Activated CD4-positive, alpha-beta T cell treated with anti-CD3 and anti-CD28 coated beads for 36 hours (primary cell): ENCODE measurements around the gene TFF3. TPM values are rescaled to one million over a fixed set of nuclear protein-coding genes. Genes with fewer than 3 reads are reported as not detected.

ENCODE experiments used
- ATAC-seq: fragments of 200-7000 bp; cut with Tn5 transposase; one replicate; pipeline ENCODE4 v1.10.0; 2021; ENCODE audit warnings: mild to moderate bottlenecking, moderate library complexity
- CTCF ChIA-PET: fragments of 350-600 bp; sonication (Branson Sonifier 250); formaldehyde crosslinking; loops from one replicate; lab custom pipeline; 2021; ENCODE audit warnings: antibody characterized with exemption; lab: Charles Lee
- POLR2A ChIA-PET: fragments of 350-600 bp; sonication (Branson Sonifier 250); formaldehyde crosslinking; loops from one replicate; lab custom pipeline; 2021; ENCODE audit warnings: antibody characterized with exemption, inconsistent platforms; lab: Charles Lee
- DNase-seq: peaks from one replicate; pipeline ENCODE4 v3.0.0-alpha.2; 2020
- H3K27ac Mint-ChIP-seq: one replicate; pipeline ENCODE4 v1.8.0; 2021; ENCODE audit warnings: mixed read lengths
- H3K27me3 Mint-ChIP-seq: one replicate; pipeline ENCODE4 v1.8.0; 2021; ENCODE audit warnings: mixed read lengths
- H3K36me3 Mint-ChIP-seq: one replicate; pipeline ENCODE4 v1.8.0; 2021; ENCODE audit warnings: low read depth, mixed read lengths
- H3K4me1 Mint-ChIP-seq: one replicate; pipeline ENCODE4 v1.8.0; 2021; ENCODE audit warnings: mixed read lengths
- H3K4me3 Mint-ChIP-seq: one replicate; pipeline ENCODE4 v1.8.0; 2021; ENCODE audit warnings: mild to moderate bottlenecking, moderate library complexity, mixed read lengths
- H3K9me3 Mint-ChIP-seq: one replicate; pipeline ENCODE4 v1.8.0; 2021; ENCODE audit warnings: low read depth, mixed read lengths
- intact Hi-C, 2 experiments: fragments of 100-400 bp; cut with DNase I in 1 of 2; cut with micrococcal nuclease in 1 of 2; formaldehyde crosslinking; loops; one replicate each; pipeline versions ENCODE4 v1.14.2 to v1.15.1; 2022 to 2024; cut with DNase I, micrococcal nuclease
- total RNA-seq, 2 experiments: library from RNA; stranded (reverse); gene quantifications; one replicate each; pipeline ENCODE4 v1.2.3, GENCODE V29; 2021

Gene TFF3
- total RNA-seq, 2 experiments from 2014 or later = not detected

- no peak overlapping the region for H3K4me3 Mint-ChIP-seq
- peaks cover 13% of the 10 kb centered on the region for H3K4me1 Mint-ChIP-seq
- H3K27ac Mint-ChIP-seq = no peak overlapping the region
- ChIA-PET POLR2A (no interaction called here), CTCF (interaction anchor here (0.7 to 1.5 kb wide), 5 partner anchors 8 to 156 kb away, joined by 3 to 5 read pairs (median 3); no protein-coding TSS in a partner anchor)
- DNase-seq (no peak), ATAC-seq (no peak)
- no peaks in the 10 kb centered on the region for H3K36me3 Mint-ChIP-seq
- intact Hi-C loops = no loop called here
- H3K9me3 Mint-ChIP-seq = no peaks in the 10 kb centered on the region
- peaks cover 2% of the 10 kb centered on the region for H3K27me3 Mint-ChIP-seq
Measured at GRCh38 chr21:42302076-42302650, 13.0 kb downstream of the TFF3 start.

GRCh38 chr21:42301371-42302075, 13.7 kb downstream of the TFF3 start:
- CTCF ChIA-PET = interaction anchor here (0.6 to 1.5 kb wide), 4 partner anchors 9 to 154 kb away, joined by 3 to 5 read pairs (median 4); no protein-coding TSS in a partner anchor
- H3K27ac Mint-ChIP-seq = no peak overlapping the region

GRCh38 chr21:42300956-42301355, 14.3 kb downstream of the TFF3 start:
- ChIA-PET POLR2A (no interaction called here), CTCF (interaction anchor here (0.6 to 1.5 kb wide), 3 partner anchors 9 to 153 kb away, joined by 3 to 5 read pairs (median 4); no protein-coding TSS in a partner anchor)
- Mint-ChIP-seq H3K27me3 (no peaks in the 10 kb centered on the region), H3K4me3 (no peak overlapping the region), H3K36me3 (no peaks in the 10 kb centered on the region), H3K4me1 (peaks cover 13% of the 10 kb centered on the region), H3K27ac (no peak overlapping the region), H3K9me3 (no peaks in the 10 kb centered on the region)
- ATAC-seq = no peak
- intact Hi-C loops = no loop called here
- no peak for DNase-seq

More at GRCh38 chr21:42301371-42302075, 13.7 kb downstream of the TFF3 start:
- DNase-seq (no peak), ATAC-seq (no peak)
- Mint-ChIP-seq H3K36me3 (no peaks in the 10 kb centered on the region), H3K27me3 (no peaks in the 10 kb centered on the region), H3K4me1 (peaks cover 13% of the 10 kb centered on the region), H3K9me3 (no peaks in the 10 kb centered on the region), H3K4me3 (no peak overlapping the region)
- POLR2A ChIA-PET = no interaction called here
- intact Hi-C loops = no loop called here

GRCh38 chr21:42300045-42300583, 15.1 kb downstream of the TFF3 start:
- Mint-ChIP-seq H3K27me3 (no peaks in the 10 kb centered on the region), H3K27ac (no peak overlapping the region), H3K36me3 (no peaks in the 10 kb centered on the region), H3K4me3 (no peak overlapping the region), H3K4me1 (peaks cover 13% of the 10 kb centered on the region), H3K9me3 (no peaks in the 10 kb centered on the region)
- no peak for DNase-seq
- ATAC-seq = no peak
- ChIA-PET CTCF (interaction anchor here (0.8 kb wide), 1 partner anchor 10 kb away, joined by 5 read pairs; no protein-coding TSS in a partner anchor), POLR2A (no interaction called here)
- intact Hi-C loops = no loop called here

- Mint-ChIP-seq H3K4me1 (peaks cover 13% of the 10 kb centered on the region), H3K36me3 (no peaks in the 10 kb centered on the region), H3K27ac (no peak overlapping the region), H3K27me3 (no peaks in the 10 kb centered on the region), H3K9me3 (no peaks in the 10 kb centered on the region), H3K4me3 (no peak overlapping the region)
- peak; percentile 68 for DNase-seq
- POLR2A ChIA-PET = no interaction called here
- CTCF ChIA-PET = interaction anchor here (0.5 to 1.0 kb wide), 6 partner anchors 9 to 439 kb away, joined by 3 to 5 read pairs (median 3); no protein-coding TSS in a partner anchor
- peak; percentile 92 for ATAC-seq
- intact Hi-C loops = no loop called here
Measured at GRCh38 chr21:42299324-42300044, 15.7 kb downstream of the TFF3 start.

- DNase-seq = no peak
- H3K27me3 Mint-ChIP-seq = no peaks in the 10 kb centered on the region
- POLR2A ChIA-PET = no interaction called here
- CTCF ChIA-PET = interaction anchor here (0.6 to 1.0 kb wide), 4 partner anchors 10 to 440 kb away, joined by 3 to 4 read pairs (median 3); no protein-coding TSS in a partner anchor
- intact Hi-C loops = no loop called here
- no peaks in the 10 kb centered on the region for H3K9me3 Mint-ChIP-seq
- no peaks in the 10 kb centered on the region for H3K36me3 Mint-ChIP-seq
- H3K27ac Mint-ChIP-seq = no peak overlapping the region
- ATAC-seq = no peak
- no peak overlapping the region for H3K4me3 Mint-ChIP-seq
- peaks cover 13% of the 10 kb centered on the region for H3K4me1 Mint-ChIP-seq
Measured at GRCh38 chr21:42298657-42299056, 16.6 kb downstream of the TFF3 start.

- ChIA-PET POLR2A (no interaction called here), CTCF (interaction anchor here (0.9 kb wide), 1 partner anchor 55 kb away, joined by 3 read pairs; no protein-coding TSS in a partner anchor)
- intact Hi-C loops = no loop called here
- Mint-ChIP-seq H3K4me3 (no peak overlapping the region), H3K4me1 (peaks cover 13% of the 10 kb centered on the region), H3K9me3 (no peaks in the 10 kb centered on the region), H3K36me3 (no peaks in the 10 kb centered on the region), H3K27me3 (no peaks in the 10 kb centered on the region), H3K27ac (no peak overlapping the region)
- DNase-seq (no peak), ATAC-seq (no peak)
Measured at GRCh38 chr21:42298237-42298636, 17.0 kb downstream of the TFF3 start.

GRCh38 chr21:42297377-42297776, 17.8 kb downstream of the TFF3 start:
- ATAC-seq (no peak), DNase-seq (no peak)
- H3K4me1 Mint-ChIP-seq = peaks cover 13% of the 10 kb centered on the region
- no peaks in the 10 kb centered on the region for H3K36me3 Mint-ChIP-seq
- intact Hi-C loops = no loop called here
- no peak overlapping the region for H3K27ac Mint-ChIP-seq
- H3K27me3 Mint-ChIP-seq = no peaks in the 10 kb centered on the region
- ChIA-PET POLR2A (no interaction called here), CTCF (interaction anchor here (0.9 to 3.1 kb wide), 3 partner anchors 13 to 59 kb away, joined by 3 to 18 read pairs (median 4); no protein-coding TSS in a partner anchor)
- no peak overlapping the region for H3K4me3 Mint-ChIP-seq
- H3K9me3 Mint-ChIP-seq = no peaks in the 10 kb centered on the region

GRCh38 chr21:42296501-42296900, 18.7 kb downstream of the TFF3 start:
- H3K27me3 Mint-ChIP-seq = no peaks in the 10 kb centered on the region
- intact Hi-C loops = no loop called here
- DNase-seq (no peak), ATAC-seq (no peak)
- H3K4me1 Mint-ChIP-seq = peaks cover 13% of the 10 kb centered on the region
- H3K9me3 Mint-ChIP-seq = no peaks in the 10 kb centered on the region
- no peak overlapping the region for H3K27ac Mint-ChIP-seq
- H3K4me3 Mint-ChIP-seq = no peak overlapping the region
- no peaks in the 10 kb centered on the region for H3K36me3 Mint-ChIP-seq
- CTCF ChIA-PET = interaction anchor here (0.9 to 3.1 kb wide), 3 partner anchors 14 to 58 kb away, joined by 4 to 18 read pairs (median 4); no protein-coding TSS in a partner anchor
- POLR2A ChIA-PET = no interaction called here

GRCh38 chr21:42295845-42296244, 19.4 kb downstream of the TFF3 start:
- POLR2A ChIA-PET = interaction anchor here (0.6 kb wide), 1 partner anchor 109 kb away, joined by 5 read pairs; no protein-coding TSS in a partner anchor
- Mint-ChIP-seq H3K9me3 (no peaks in the 10 kb centered on the region), H3K4me1 (peaks cover 13% of the 10 kb centered on the region), H3K27ac (no peak overlapping the region), H3K27me3 (no peaks in the 10 kb centered on the region), H3K36me3 (no peaks in the 10 kb centered on the region), H3K4me3 (no peak overlapping the region)
- ATAC-seq = no peak
- CTCF ChIA-PET = interaction anchor here (0.9 to 3.1 kb wide), 3 partner anchors 15 to 150 kb away, joined by 3 to 18 read pairs (median 4); no protein-coding TSS in a partner anchor
- intact Hi-C loops = no loop called here
- DNase-seq = no peak
